HG02938 (cell line): ENCODE measurements around the gene PDCD6IP.
"Not testable (repeated sequence)": the region's sequence is repeated elsewhere in the genome, so short reads cannot be mapped to it uniquely, and the experiment has no call there.

Experiments used
- ATAC-seq: cut with Tn5 transposase; IDR thresholded peaks from one replicate; pipeline ENCODE4 v1.9.1; 2021; ENCODE audit warnings: mild to moderate bottlenecking, moderate library complexity; ENCODE audit not compliant: unreplicated experiment

PDCD6IP gene

DNA sequence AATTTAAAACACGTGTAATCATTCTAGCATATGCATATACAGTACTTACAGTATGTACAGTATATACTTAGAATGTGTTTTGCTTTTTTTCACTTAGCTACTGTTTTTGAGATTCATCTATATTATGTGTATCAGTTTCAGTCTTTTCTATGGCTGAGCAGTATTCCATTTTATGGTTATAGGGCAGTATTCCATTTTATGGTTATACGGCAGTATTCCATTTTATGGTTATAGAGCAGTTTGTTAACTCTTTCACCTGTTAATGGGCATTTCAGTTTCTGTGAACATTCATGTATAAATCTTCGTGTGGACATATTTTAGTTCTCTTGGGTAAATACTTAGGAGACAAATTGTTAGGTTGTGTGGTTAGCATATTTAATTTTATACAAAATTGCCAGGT lies 40.9 kb downstream of the PDCD6IP start:
- no peak for ATAC-seq

GRCh38 chr3:33840179-33840578 lies 41.7 kb downstream of the PDCD6IP start:
- ATAC-seq = no peak

DNA sequence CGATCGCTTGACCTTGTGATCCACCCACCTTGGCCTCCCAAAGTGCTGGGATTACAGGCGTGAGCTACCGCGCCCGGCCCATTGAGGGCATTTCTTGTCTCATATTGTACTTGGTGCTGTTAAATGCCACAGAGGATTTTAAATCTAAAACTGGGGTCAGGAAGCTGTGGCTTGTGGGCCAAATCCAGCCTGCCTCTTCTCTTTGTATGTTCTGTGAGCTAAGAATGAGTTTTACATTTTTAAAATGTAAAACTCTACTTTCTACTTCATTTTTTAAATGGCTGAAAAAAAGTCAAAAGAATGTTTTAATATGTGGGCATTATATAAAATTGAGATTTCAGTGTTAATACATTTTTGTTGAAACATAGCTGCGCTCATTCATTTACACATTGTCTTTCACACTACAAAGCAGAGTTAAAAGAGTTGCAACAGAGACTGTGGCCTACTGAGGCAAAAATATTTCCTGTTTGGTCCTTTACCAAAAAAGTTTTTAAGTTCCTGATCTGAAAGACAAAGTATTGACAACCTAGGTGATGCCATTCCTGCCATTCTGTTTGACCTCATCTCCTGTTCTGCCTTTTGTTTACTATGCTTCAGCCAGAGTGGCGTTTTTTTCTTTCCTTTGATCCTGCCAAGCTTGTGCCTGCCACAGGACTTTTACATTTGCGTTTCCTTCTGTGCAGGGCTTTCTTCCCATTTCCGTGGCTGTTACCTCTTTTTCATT lies 50.4 kb downstream of the PDCD6IP start:
- no peak for ATAC-seq

- not testable (repeated sequence) for ATAC-seq
Measured at GRCh38 chr3:33850599-33850998, 52.2 kb downstream of the PDCD6IP start.

DNA sequence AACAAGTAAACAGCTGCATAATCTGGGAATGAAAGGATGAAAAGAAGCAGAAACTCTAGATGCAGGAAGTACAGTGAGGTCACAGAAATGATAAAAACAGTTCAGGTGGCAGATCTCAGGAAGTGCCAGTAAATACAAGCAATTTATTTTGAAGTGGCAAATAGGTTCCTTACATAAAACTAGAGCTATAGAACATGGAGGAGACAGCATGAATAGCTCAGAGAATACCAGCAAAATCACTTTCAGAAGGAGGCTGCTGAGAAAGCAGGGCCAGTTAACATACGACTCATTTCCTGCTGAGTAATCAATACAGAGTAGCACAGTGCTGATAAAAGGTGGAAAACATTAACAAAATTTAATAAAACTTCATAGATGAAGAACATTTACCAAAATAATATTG lies 57.0 kb downstream of the PDCD6IP start:
- ATAC-seq = peak; percentile 74

GRCh38 chr3:33855884-33856546 lies 57.6 kb downstream of the PDCD6IP start:
- ATAC-seq = no peak

GRCh38 chr3:33857701-33858100 lies 59.3 kb downstream of the PDCD6IP start:
- not testable (repeated sequence) for ATAC-seq

DNA sequence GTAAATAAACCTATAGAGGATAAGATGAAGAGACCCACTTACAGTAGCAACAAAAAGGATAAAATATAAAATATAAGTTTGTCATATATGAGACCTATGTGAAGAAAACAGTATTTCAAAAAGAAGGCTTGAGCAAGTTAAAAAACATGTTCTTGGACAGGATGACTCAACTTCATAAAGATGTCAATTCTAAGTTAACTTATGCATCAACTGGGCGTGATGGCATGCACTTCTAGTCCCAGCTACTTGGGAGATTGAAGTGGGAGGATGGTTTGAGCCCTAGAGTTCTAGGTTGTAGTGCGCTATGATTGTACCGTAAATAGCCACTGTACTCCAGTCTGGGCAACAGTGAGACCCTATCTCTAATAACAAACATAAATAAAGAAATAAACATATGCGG lies 59.7 kb downstream of the PDCD6IP start:
- ATAC-seq = no peak

DNA sequence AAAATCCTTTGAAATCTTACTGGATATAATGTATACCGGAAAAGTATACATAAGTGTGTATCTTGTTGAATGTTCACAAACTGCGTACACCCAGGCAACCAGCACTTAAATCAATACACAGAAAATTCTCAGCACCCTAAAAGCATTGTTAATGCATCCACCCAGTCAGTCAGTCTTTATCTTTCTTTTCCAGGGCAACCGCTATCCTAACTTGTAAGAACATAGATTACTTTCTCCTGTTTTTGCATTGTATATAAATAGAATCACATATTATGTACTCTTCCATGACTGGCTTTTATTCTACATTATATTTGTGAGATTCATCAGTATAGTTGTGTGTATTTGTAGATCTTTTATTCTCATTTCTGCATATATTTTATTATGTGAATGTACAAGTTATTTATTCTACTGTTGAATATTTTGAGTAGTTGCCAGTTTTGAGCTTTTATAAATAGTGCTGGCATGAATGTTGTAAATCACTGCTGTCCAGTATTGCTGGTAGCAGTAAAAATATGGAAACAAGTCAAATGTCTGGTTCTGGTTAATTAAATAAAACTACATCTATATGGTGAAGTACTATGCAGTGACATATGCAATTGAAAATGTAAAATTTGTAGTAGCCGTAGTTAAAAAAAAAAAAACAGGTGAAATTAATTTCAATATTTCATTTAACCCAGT lies 62.1 kb downstream of the PDCD6IP start:
- ATAC-seq = no peak

DNA sequence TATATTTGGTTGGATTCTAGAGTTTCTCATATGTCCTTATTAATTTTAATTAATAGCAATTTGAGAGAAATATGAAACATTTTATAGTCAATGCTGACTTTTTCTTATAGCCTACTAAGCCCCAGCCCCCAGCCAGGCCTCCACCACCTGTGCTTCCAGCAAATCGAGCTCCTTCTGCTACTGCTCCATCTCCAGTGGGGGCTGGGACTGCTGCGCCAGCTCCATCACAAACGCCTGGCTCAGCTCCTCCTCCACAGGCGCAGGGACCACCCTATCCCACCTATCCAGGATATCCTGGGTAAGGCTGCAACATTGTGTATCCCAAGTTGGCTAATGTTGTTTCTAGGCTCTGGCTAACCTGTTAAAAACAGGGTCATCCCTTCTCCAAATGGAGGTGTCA lies 66.7 kb downstream of the PDCD6IP start:
- ATAC-seq = no peak

GRCh38 chr3:33868309-33868708 lies 69.9 kb downstream of the PDCD6IP start:
- no peak for ATAC-seq

DNA sequence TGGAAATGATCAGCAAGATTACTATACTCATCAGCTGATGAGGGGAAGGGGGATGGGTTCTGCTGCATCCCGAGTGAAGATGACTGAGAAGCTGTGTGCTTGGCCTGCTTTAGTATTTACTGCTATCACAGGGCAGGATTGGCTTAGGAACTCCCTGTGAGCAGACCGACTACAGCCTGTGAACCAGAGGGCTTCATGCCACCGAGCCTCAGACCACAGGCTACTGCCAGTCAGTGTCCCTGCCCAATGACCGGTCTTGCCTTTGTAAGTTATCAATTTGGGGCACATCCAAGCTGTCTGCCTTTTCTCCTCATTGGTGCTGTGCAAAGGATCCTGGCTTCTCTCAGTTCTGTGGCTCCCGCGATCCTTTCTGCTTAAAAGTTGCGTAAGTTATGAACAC lies 71.5 kb downstream of the PDCD6IP start:
- no peak for ATAC-seq

DNA sequence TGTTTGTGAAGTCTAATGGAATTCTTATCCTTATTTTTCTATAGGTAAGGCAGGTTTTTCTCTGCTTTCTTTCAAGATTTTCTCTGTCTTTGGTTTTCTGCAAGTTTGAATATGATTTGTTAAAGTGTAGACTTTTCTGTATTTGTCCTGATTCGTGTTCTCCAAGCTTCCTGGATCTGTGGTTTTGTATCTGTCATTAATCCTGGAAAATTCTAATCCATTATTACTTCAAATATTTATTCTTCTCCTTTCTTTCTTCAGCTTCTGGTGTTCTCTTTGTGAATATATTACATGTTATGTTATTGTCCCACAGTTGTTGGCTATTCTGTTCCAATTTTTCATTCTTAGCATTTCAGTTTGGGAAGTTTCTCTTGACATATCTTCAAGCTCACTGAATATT lies 76.4 kb downstream of the PDCD6IP start:
- ATAC-seq = no peak

GRCh38 chr3:33875680-33876079 lies 77.2 kb downstream of the PDCD6IP start:
- ATAC-seq = no peak

- ATAC-seq = no peak
Measured at GRCh38 chr3:33877187-33877586, 78.8 kb downstream of the PDCD6IP start.

- ATAC-seq = no peak
Measured at GRCh38 chr3:33879540-33879939, 81.1 kb downstream of the PDCD6IP start.

- ATAC-seq = no peak
Measured at GRCh38 chr3:33881156-33882064, 83.0 kb downstream of the PDCD6IP start.

GRCh38 chr3:33882296-33882695 lies 83.9 kb downstream of the PDCD6IP start:
- no peak for ATAC-seq

DNA sequence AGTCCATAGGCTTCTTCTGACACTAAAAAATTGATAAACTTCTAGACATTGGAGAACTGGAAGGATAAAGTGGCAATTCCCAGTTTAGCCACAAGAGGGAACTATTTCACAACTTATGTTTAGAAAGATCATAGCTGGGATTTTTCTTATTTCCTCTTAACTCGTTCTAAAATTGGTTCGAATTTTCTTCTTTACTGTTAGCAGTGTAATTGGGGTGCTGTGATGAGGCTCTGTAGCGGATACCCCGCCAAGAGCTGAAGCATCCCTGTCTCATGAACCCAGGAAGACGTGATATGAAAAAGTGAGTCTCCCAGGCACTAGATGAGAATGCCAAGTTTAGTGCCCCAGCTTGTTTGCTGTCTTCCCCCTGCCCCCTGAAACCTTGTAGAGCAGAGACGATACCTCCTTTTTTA lies 85.1 kb downstream of the PDCD6IP start:
- no peak for ATAC-seq

DNA sequence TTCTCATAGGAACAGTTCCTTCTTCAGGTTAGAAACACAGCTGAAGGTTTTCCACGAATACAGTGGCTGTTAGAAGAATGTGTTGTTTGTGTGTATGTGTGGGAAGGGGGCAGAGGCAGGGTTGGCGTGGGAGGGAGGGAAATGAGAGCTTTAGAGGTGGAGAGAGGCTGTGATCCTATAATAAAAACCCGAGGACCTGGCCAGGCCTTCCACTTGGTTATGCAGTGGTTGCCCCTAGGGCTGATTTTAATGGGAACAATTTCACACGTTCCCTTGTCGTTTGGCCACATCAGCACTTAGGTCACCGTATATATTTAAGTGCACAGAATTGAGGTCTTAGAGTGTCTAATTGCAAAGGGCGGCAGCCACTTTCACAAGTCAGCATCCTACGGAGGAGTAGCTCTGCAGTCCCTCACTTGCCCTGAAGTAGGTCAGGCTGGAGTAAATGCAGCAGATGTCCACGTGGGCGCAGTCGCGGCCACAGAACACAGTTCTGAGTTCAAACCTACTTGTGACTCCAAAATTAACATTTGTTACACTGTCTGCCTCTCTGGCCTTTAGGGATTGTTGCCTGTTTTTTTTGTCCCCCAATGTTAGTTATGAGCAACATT lies 85.6 kb downstream of the PDCD6IP start:
- ATAC-seq = peak; percentile 82

DNA sequence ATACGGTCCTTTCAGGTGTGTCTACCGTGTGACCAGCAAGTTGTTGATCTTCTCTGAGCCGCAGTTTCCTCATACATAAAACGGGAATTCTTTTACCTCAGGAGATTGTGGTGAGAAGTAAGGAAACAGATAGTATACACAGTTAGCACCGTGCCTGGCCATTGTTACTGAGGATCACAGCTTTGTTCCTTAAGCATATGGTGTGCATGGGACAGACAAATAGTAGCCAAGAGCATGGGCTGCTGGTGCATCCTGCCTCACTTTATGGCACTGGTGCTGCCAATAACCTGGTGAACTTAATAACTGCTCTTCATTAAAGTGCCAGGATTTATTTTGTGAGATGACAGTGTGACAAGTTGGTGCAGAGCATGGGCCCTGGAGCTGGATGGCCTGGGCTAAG lies 86.3 kb downstream of the PDCD6IP start:
- no peak for ATAC-seq
